GM18909 (cell line): ENCODE results near the gene ATOH8.
"Not testable (repeated sequence)": the region's sequence is repeated elsewhere in the genome, so short reads cannot be mapped to it uniquely, and the experiment has no call there.

Source experiments
- ATAC-seq: cut with Tn5 transposase; IDR thresholded peaks from one replicate; pipeline ENCODE4 v1.9.1; 2021; ENCODE audit warnings: mild to moderate bottlenecking; ENCODE audit not compliant: unreplicated experiment, poor library complexity

The ATOH8 gene

GRCh38 chr2:85753525-85754312, at the start of gene ATOH8:
Gene ATOH8, plus strand, starts transcription at chr2:85753991. Its CDS starts 199 bp downstream, at chr2:85754190.
- ATAC-seq, result no peak

GRCh38 chr2:85704038-85704437, 49.8 kb upstream of the ATOH8 start:
- ATAC-seq, result no peak

- peak; percentile 66 for ATAC-seq
Measured at GRCh38 chr2:85704800-85705679, 48.8 kb upstream of the ATOH8 start.

DNA sequence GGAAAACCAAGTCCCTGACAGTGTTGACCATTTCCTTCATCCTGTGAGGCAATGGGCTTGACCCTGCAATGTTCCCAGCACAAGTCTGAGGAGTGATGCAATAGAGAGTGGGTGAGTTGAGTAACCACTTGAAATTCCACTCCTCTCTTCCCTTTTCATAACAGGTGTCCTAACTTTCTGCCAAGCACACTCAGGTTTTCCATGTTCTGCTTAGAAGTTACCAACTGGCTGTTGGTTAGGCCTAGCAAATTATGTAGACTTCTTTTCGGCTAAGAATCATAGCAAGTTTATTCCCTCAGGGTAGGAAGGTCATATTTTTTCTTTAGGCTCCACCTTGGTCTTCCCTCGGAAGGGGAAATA, 48.1 kb upstream of the ATOH8 start:
- ATAC-seq, result no peak

DNA sequence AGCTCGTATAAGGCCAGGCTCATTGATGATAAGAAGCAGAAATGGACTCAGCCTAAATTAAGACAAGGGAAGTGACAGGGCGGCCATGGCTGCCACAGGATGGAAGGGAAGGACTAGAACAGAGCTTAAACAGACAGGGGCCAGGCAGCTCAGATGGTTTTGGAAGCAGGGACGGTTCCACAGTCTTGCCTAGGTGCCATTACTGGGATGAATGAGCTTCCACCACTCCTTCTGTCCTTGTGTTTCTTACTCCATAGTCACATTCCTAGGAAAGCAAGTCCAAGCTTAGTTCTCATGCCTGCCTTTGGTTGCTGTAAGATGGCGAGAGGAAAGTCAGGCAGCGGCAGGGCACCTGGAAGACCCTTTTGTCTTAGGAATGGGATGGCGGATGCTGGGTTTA, 47.7 kb upstream of the ATOH8 start:
- no peak for ATAC-seq

- no peak for ATAC-seq
Measured at GRCh38 chr2:85706599-85707296, 47.0 kb upstream of the ATOH8 start.

DNA sequence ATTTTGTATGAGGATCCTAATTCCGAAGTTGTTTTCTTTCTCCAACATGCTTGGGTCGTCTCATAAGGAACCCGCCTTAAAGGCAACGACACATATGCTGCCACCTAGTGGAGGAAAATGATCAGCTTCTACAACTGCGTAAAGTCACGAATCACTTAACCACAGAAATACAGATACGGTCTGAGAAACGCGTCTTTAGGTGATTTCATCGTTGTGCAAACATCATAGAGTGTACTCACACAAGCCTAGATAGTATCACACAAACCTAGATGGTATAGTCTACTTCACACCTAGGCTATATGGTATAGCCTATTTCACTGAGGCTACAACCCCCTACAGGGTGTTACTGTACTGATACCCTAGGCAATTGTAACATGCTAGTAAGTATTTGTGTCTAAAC, 46.5 kb upstream of the ATOH8 start:
- ATAC-seq, result peak; percentile 58

DNA sequence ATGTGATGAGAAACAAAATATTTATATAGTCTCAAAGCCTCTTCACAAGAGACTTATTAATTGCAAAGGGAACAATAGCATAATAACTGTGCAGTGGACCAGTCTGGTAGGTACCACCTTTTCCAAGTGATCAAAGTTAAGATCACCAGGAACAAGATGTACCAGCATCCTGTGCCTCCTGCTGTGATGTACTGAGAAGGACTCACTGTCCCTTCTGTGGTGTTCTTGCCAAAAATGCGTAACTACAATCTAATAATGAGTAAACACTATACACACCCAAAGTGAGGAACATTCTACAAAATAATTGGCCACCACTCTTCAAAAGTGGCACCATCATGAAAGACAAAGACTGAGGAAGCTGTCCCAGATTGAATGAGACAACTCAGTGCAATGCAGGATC, 45.1 kb upstream of the ATOH8 start:
- no peak for ATAC-seq

DNA sequence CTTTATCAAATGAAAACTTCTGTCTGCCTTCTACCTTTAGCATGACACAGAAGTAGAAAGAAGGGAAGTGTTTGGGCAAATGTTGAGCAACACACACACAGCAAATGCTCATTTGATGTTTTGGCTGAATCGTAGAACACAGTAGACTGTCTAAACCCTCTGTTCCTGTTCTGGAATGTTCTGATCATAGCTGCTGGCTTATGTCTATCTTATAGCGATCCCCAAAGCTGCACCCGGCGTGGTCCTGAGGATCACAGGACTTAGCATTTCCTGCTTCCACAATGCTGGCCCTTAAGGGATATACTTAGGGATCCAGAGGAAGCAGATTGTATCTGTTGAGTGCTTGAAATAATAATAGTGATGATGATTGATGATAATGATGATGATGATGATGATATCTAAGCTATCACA, 44.4 kb upstream of the ATOH8 start:
- no peak for ATAC-seq

GRCh38 chr2:85710687-85711577, 42.9 kb upstream of the ATOH8 start:
- no peak for ATAC-seq

GRCh38 chr2:85711578-85712060, 42.2 kb upstream of the ATOH8 start:
- no peak for ATAC-seq

- no peak for ATAC-seq
Measured at GRCh38 chr2:85712336-85712735, 41.5 kb upstream of the ATOH8 start.

DNA sequence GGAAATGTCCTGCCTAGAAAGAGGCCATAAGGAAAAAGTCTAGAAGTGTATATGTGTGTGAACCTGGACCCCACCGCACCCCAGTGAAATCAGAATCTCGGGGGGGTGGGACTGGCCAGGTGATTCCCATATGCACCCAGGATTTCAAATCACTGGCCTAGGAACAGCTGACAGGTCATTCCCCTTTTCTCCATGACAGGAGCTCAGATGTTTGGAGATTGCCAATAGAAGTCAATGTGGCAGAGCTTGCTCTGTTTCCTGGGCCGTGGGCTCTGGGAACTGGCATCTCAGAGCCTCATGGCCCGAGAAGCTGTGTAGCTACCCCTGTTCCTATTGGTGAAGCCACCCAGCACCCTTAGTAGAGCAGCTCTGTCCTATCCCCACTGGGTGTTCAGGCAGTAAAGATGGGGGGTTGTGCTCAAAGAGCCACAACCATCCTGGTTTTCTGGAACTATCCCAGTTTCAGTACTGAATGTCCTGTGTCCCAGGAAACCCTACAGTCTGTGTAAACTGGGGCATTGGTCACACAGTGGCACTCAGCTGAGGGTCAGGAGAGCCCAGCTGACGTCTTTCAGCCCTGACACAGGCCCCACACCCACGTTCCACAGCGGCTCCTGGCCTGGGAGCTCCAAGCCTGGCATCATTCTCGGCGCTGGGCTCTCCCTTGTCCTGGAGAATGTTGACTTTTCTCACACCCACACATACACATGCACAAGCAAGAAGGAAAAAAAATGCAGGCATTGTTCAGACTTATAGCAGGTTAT, 40.8 kb upstream of the ATOH8 start:
- ATAC-seq, result no peak

GRCh38 chr2:85713836-85714235, 40.0 kb upstream of the ATOH8 start:
- no peak for ATAC-seq

DNA sequence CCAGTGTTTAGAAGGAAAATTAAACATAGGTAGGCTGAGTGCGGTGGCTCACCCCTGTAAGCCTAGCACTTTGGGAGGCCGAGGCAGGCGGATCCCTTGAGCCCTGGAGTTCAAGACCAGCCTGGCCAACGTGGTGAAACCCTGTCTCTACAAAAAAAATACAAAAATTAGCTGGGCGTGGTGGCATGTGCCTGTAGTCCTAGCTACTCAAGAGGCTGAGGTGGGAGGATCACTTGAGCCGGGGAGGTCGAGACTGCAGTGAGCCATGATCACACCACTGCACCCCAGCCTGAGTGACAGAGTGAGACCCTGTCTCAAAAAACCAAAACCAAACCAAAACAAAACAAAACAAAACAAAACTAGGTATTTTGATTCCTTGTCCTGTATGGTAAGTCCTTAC, 39.4 kb upstream of the ATOH8 start:
- ATAC-seq, result not testable (repeated sequence)

- no peak for ATAC-seq
Measured at GRCh38 chr2:85714841-85715240, 39.0 kb upstream of the ATOH8 start.

- ATAC-seq, result no peak
Measured at GRCh38 chr2:85716346-85716914, 37.4 kb upstream of the ATOH8 start.

- ATAC-seq, result no peak
Measured at GRCh38 chr2:85717308-85718008, 36.3 kb upstream of the ATOH8 start.
